ENCODE results near the gene SRXN1. TPM values are rescaled to one million over a fixed set of nuclear protein-coding genes. Genes with fewer than 3 reads are reported as not detected.
A peak's percentile ranks its signal among the peaks of the same experiment; 100 is the strongest.
"Not testable (repeated sequence)": the region's sequence is repeated elsewhere in the genome, so short reads cannot be mapped to it uniquely, and the experiment has no call there.

SRXN1 gene
- total RNA-seq, 4 donors from 2014 or later: 12.2 to 27.8 (median 15.3) TPM

GRCh38 chr20:646868-647233 lies 6.1 kb downstream of the SRXN1 start:
- 96% methylated on average over 2 of the region's 2 CpGs for WGBS, 2 donors
- intact Hi-C loops (cut with DNase I; ENCODE audit: low total_unique reads): loop anchor here (10.0 kb wide), 1 partner anchor 82 kb away; no protein-coding TSS in a partner anchor
- no peak for DNase-seq (ENCODE audit: low spot score in 2 of 2)
- TF ChIP-seq POLR2A (IDR thresholded peaks at IDR 0.05): no peak
- no peak for TF ChIP-seq CTCF (IDR thresholded peaks at IDR 0.05)
- H3K4me3 ChIP-seq (ENCODE audit: low read depth, poor library complexity, severe bottlenecking): no peak overlapping the region

GRCh38 chr20:646107-646867 lies 6.7 kb downstream of the SRXN1 start:
- H3K4me3 ChIP-seq (ENCODE audit: low read depth, poor library complexity, severe bottlenecking): no peak overlapping the region
- WGBS, 2 donors: 79 to 86% methylated on average over 10 of the region's 10 CpGs
- intact Hi-C loops (cut with DNase I; ENCODE audit: low total_unique reads): loop anchor here (10.0 kb wide), 1 partner anchor 81 kb away; no protein-coding TSS in a partner anchor
- no peak for TF ChIP-seq POLR2A (IDR thresholded peaks at IDR 0.05)
- no peak for TF ChIP-seq CTCF (IDR thresholded peaks at IDR 0.05)
- no peak for DNase-seq (ENCODE audit: low spot score in 2 of 2)

GRCh38 chr20:645318-646106 lies 7.5 kb downstream of the SRXN1 start:
- H3K4me3 ChIP-seq (ENCODE audit: low read depth, poor library complexity, severe bottlenecking): no peak overlapping the region
- TF ChIP-seq POLR2A (IDR thresholded peaks at IDR 0.05): no peak
- peak in 1 of 3 donors; percentile 80 for TF ChIP-seq CTCF (IDR thresholded peaks at IDR 0.05)
- 17 to 18% methylated on average over 20 of the region's 20 CpGs for WGBS, 2 donors
- peak in 1 of 2 donors; percentile 93 for DNase-seq (ENCODE audit: low spot score in 2 of 2)
- intact Hi-C loops (cut with DNase I; ENCODE audit: low total_unique reads): loop anchor here (10.0 kb wide), 1 partner anchor 81 kb away; no protein-coding TSS in a partner anchor

- TF ChIP-seq CTCF (IDR thresholded peaks at IDR 0.05) (no peak), POLR2A (IDR thresholded peaks at IDR 0.05) (no peak)
- no peak for DNase-seq (ENCODE audit: low spot score in 2 of 2)
- H3K4me3 ChIP-seq (ENCODE audit: low read depth, poor library complexity, severe bottlenecking): no peak overlapping the region
- 79 to 80% methylated on average over 11 of the region's 11 CpGs for WGBS, 2 donors
- intact Hi-C loops (cut with DNase I; ENCODE audit: low total_unique reads): loop anchor here (10.0 kb wide), 1 partner anchor 80 kb away; no protein-coding TSS in a partner anchor
These were observed 8.2 kb downstream of the SRXN1 start for GRCh38 chr20:644692-645317.

GRCh38 chr20:642398-643174 lies 10.4 kb downstream of the SRXN1 start:
- DNase-seq (ENCODE audit: low spot score in 2 of 2): no peak
- no peak for TF ChIP-seq POLR2A (IDR thresholded peaks at IDR 0.05)
- TF ChIP-seq CTCF (IDR thresholded peaks at IDR 0.05): no peak
- WGBS, 2 donors: 11 to 13% methylated on average over 26 to 29 of the region's 57 CpGs
- no peak overlapping the region for H3K4me3 ChIP-seq (ENCODE audit: low read depth, poor library complexity, severe bottlenecking)
- intact Hi-C loops (cut with DNase I; ENCODE audit: low total_unique reads): loop anchor here (10.0 kb wide), 1 partner anchor 78 kb away; no protein-coding TSS in a partner anchor

GRCh38 chr20:642013-642397 lies 11.0 kb downstream of the SRXN1 start:
- H3K4me3 ChIP-seq (ENCODE audit: low read depth, poor library complexity, severe bottlenecking); DNase-seq (ENCODE audit: low spot score in 2 of 2): not testable (repeated sequence)
- WGBS, 2 donors: no CpG with 5 or more reads among the region's 13 CpGs
- intact Hi-C loops (cut with DNase I; ENCODE audit: low total_unique reads): loop anchor here (10.0 kb wide), 1 partner anchor 77 kb away; no protein-coding TSS in a partner anchor
